Measurements from ENCODE around the gene RYR2.

RYR2 gene

DNA sequence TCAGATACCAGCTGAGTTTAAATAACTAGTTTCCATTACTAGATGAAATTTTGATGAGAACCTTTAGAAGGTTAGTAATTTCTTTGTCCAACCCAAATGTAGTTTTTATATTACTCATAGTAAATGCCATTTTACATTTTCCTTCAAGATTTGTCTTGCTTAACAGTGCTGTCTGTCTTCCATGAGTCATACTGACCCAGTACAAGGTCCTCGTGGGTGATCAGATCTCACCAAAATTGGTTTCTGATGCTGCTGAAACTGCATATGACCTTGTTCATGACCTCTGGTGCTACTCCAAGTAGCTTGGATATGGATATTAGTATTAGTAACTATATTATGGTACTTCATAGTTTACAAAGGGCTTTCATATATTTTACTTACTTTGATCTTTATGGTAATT, 207.1 kb downstream of the RYR2 start:
- in situ Hi-C loops (cut with HindIII; ENCODE audit: low sequenced_read_pairs): no loop called here
- TF ChIP-seq, protein P1, sequence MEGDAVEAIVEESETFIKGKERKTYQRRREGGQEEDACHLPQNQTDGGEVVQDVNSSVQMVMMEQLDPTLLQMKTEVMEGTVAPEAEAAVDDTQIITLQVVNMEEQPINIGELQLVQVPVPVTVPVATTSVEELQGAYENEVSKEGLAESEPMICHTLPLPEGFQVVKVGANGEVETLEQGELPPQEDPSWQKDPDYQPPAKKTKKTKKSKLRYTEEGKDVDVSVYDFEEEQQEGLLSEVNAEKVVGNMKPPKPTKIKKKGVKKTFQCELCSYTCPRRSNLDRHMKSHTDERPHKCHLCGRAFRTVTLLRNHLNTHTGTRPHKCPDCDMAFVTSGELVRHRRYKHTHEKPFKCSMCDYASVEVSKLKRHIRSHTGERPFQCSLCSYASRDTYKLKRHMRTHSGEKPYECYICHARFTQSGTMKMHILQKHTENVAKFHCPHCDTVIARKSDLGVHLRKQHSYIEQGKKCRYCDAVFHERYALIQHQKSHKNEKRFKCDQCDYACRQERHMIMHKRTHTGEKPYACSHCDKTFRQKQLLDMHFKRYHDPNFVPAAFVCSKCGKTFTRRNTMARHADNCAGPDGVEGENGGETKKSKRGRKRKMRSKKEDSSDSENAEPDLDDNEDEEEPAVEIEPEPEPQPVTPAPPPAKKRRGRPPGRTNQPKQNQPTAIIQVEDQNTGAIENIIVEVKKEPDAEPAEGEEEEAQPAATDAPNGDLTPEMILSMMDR (IDR thresholded peaks at IDR 0.05; ENCODE audit: low read depth, low read length): no peak
- H3K4me3 ChIP-seq (ENCODE audit: low read depth, low read length): no peak overlapping the region
- no peak for DNase-seq (ENCODE audit: low read depth, low spot score)

DNA sequence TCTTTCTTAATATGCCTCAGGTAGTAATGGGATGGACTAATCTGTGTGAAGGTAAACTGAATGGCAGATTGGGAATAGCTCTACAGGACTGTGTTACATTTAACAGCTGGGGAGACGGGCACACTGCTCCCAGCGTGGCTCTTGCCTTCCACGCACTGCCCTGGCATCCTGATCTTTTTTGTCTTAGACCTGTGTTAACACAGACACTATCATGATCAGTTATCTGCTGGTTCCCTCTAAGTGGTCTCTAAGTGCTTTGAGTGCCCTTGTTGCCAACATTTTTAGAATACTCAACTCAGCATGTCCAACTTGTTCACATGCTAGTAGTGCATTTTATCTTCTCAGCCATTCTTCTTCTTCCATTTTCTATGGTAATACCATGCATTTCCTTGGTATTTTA, 208.1 kb downstream of the RYR2 start:
- DNase-seq (ENCODE audit: low read depth, low spot score): no peak
- TF ChIP-seq, protein P1 (IDR thresholded peaks at IDR 0.05; ENCODE audit: low read depth, low read length): no peak
- H3K4me3 ChIP-seq (ENCODE audit: low read depth, low read length): no peak overlapping the region
- in situ Hi-C loops (cut with HindIII; ENCODE audit: low sequenced_read_pairs): no loop called here

DNA sequence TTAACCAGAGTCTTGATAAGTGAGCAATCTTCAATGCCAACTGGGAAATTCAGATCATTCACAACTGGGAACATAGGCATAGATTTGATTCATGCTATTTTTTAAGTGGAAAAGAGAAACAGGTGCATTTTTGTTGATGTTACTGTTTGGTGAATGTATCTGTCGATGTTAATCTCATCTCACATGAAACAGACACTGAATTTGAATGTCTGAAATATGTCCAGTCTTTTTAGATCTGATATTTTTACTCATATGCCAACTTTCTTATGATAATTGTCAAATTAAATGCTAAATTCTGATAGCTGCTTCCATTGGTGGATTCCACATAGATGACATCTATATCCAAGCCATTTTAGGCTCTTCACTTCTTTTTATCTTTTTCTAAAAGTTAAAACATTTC, 213.1 kb downstream of the RYR2 start:
- no peak for DNase-seq (ENCODE audit: low read depth, low spot score)
- no peak overlapping the region for H3K4me3 ChIP-seq (ENCODE audit: low read depth, low read length)
- TF ChIP-seq, protein P1 (IDR thresholded peaks at IDR 0.05; ENCODE audit: low read depth, low read length): no peak
- in situ Hi-C loops (cut with HindIII; ENCODE audit: low sequenced_read_pairs): no loop called here

DNA sequence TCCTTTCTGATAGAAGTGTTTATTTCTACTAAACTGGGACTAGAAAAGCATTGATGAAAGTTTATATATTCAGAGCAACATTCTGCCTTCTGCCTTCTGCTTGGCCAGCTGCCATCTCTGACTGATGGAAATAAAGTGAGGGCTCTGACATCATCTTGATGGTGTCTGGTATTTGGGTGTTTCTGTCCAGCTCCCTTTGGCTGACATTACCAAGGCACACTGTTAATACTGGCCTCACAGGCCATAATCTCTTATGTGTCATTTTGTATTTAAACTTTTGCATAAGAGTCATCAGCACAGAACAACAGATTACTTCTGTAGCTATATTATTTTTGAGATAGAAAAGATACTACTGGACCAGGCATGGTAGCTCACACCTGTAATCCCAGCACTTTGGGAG, 216.9 kb downstream of the RYR2 start:
- in situ Hi-C loops (cut with HindIII; ENCODE audit: low sequenced_read_pairs): no loop called here
- TF ChIP-seq, protein P1 (IDR thresholded peaks at IDR 0.05; ENCODE audit: low read depth, low read length): no peak
- DNase-seq (ENCODE audit: low read depth, low spot score): no peak
- no peak overlapping the region for H3K4me3 ChIP-seq (ENCODE audit: low read depth, low read length)

DNA sequence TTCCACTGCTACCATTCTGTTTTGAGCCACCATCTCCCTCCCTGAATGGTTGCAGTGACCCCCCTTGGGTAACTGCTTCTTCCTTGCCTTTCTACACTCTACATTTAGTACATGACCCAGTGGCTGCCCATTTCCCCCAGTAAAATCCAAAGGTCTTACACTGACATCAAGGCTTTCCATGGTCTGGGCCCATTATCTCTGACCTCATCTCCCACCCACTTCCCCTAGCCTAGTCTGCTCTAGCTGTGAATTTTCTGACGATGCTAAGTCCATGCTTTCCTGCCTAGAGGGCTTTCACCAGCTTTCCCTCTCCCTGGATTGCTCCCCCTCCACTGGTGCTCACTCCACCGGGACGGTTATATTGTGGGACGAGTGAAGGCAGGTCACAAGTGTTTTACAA, 219.2 kb downstream of the RYR2 start:
- in situ Hi-C loops (cut with HindIII; ENCODE audit: low sequenced_read_pairs): no loop called here
- TF ChIP-seq, protein P1 (IDR thresholded peaks at IDR 0.05; ENCODE audit: low read depth, low read length): no peak
- DNase-seq (ENCODE audit: low read depth, low spot score): no peak
- H3K4me3 ChIP-seq (ENCODE audit: low read depth, low read length): no peak overlapping the region

DNA sequence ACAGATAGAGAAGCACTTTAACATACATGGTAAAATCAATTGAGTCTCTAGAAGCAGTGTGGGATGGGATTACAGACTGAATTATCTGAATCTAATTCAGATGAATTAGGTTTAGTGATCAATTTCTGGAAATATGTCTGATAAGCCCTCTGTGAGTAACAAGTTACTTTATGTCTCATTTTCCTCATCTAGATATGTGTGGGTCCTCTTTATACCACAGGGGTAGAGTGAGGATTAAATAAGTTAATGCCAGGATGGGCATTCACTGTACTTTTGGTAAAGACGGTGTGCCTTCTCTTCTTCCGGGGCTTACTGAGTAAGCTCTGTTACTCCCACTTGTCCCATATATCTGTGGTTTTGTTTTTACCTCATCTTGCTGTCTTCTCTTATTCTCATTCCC, 225.8 kb downstream of the RYR2 start:
- H3K4me3 ChIP-seq (ENCODE audit: low read depth, low read length): no peak overlapping the region
- TF ChIP-seq, protein P1 (IDR thresholded peaks at IDR 0.05; ENCODE audit: low read depth, low read length): no peak
- no peak for DNase-seq (ENCODE audit: low read depth, low spot score)
- in situ Hi-C loops (cut with HindIII; ENCODE audit: low sequenced_read_pairs): no loop called here

DNA sequence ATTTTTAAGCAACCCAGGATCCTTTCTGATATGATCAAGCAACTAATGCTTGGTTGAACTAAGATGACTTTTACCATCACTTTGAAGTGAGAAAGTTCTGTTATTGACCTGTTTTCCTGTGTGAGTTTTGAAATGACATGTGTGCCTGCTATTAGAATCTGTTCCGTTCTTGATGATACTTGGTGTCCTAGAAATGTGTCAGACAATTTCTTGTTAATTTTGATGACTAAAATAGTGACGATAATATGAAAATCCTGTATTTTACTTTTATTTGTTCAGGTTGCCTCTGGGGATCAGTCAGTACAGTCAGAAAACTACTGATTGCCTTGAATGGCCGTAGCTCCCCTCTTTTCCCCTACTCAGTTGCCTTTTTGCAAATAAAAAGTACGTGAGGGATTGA, 228.0 kb downstream of the RYR2 start:
- in situ Hi-C loops (cut with HindIII; ENCODE audit: low sequenced_read_pairs): no loop called here
- no peak for DNase-seq (ENCODE audit: low read depth, low spot score)
- TF ChIP-seq, protein P1 (IDR thresholded peaks at IDR 0.05; ENCODE audit: low read depth, low read length): no peak
- H3K4me3 ChIP-seq (ENCODE audit: low read depth, low read length): no peak overlapping the region

All from astrocyte of the spinal cord (primary cell).